GM10847 (cell line): ENCODE measurements around the gene BANK1.

Experiments used
- POLR2A ChIP-seq: IDR thresholded peaks from 2 replicates; pipeline ENCODE4 v1.6.1; 2011; ENCODE audit not compliant: insufficient read length; ENCODE audit errors: extremely low read depth

The BANK1 gene

DNA sequence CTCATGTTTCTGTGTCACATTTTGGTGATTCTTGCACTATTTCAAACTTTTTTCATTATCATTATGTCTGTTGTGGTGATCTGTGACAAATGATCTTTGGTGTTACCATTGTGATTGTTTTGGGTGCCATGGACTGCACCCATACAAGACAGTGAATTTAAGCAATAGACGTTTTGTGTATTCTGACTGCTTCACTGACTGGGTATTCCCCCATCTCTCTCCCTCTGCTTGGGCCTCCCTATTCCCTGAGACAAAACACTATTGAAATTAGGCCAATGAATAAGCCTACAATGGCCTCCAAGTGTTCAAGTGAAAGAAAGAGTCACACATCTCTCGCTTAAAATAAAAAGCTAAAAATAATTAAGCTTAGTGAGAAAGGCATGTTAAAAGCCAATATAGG is 60.2 kb downstream of the BANK1 start:
- no peak for TF ChIP-seq POLR2A

DNA sequence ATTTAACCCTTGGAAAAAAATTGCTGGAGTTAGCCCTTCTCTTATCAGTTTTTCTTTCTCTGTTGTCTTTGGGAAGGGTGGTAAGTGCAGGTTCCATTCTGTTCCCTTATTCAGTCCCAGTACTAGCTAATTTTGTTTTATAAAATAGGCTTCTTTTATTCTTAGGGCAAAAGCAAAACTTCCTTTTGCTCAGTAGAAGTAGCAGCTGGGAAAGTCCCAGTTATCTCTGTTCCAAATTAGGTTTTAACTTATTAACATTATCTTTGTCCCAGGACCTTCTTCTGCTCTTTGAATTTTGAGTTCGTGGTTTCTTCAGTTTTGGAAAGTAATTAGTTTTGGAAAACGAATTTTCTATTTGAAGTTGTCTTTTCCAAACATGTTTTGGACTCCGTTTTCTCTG is 61.1 kb downstream of the BANK1 start:
- TF ChIP-seq POLR2A, result no peak

DNA sequence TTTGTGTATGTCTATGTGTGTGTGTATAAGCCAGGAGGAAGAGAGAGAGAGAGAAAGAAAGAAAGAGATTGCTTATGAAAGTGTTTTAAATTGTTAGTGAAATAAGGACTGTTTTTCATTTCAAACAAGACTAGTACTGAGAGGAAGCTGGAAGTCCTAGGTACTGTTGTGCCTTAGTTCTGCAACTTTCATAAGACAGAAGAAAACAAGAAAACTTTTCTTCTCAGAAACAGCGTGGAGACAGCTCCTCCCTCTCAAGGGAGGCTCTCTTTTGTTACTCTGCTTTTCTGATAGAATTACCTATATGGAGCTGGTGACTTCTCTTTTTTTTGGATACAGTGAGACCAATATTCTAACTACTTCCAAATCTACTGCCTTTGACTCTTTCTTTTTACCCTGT is 62.5 kb downstream of the BANK1 start:
- no peak for TF ChIP-seq POLR2A

DNA sequence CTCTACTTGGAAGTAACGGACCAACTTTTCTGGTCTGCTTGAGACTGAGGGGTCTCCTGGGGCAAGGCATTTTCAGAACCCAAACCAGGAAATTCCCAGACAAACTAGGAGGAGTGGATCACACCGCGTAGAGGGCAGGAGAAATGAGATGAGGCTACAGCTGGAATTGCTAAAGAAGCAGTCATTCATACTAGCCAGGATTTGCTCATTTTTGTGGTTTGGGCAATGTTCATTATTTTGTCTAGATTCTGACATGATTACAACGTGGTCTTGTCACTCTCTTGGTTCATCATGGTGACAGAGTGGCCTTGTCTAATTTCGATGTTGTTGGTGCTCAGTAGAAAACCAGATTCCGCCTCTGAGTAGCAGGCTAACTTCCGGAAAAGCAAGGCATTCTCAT is 63.2 kb downstream of the BANK1 start:
- TF ChIP-seq POLR2A, result no peak

DNA sequence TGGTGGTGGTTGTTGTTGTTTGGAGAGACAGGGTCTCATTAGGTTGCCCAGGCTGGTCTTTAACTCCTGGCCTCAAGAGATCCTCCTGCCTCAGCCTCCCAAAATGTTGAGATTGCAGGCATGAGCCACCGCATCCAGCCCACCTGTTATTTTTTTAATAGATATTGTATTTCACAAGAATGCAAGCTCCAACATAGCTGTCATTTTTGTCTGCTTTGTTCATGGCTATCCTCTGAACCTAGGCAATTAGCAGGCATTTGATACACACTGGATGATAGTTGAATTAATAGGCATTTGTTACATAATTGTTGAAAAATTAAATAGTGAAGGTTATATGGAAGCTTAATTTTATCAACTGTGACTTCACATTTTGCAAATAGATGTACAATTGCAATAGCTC is 64.7 kb downstream of the BANK1 start:
- no peak for TF ChIP-seq POLR2A

DNA sequence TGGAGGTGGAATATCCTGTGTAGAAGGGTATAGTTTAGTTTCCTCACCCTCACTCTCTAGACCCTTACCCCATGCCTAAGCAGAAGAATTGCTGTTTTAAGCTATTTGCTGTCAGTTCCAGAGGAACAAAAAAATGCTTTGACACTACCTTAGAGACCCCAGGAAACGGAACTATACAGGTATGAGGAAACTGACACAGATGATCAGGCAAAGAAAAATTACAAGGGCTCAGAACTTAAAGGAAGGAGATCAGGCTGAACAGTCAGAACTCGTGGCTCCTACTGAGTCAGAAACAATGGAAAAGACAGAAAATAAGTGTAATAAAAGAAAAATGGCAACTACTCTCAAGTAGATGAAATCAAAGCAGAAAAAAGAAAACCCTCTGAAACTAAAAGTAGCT is 65.6 kb downstream of the BANK1 start:
- no peak for TF ChIP-seq POLR2A

DNA sequence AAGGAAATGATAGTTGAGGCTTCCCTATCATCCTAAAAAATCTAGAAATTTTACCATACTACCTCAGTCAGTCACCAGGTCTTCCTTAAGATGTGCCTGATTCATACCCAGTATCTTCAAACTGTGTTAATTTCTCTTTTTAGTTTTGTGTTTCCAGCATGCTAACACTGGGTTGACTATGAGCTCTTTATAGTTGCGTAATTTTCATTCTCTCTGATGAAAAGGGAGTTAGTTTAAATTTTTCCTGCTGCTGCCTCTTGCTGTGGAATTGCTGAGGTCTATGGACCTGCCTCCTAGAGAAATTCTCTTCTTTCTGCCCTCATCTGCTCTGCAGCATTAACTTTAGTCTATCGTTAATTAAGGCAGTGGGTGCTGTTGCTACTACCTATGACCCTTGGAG is 66.6 kb downstream of the BANK1 start:
- TF ChIP-seq POLR2A, result no peak

DNA sequence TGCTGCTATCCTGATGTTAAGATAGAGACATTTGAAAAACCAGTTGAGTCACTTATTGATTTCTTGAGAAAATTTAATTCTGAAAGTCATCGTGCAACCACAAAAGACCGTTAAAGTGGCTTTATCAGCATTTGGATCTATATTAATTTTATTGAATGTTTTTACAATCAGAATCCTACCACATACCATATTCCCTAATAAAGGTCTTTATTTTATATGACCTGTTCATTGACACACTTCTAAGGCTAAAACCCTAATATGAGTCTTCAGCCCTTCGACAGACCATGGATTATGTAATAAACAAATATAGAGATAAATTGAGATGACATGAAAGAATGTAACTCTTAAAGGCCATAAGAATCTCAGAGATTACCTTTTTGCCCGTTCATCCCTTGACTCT is 68.1 kb downstream of the BANK1 start:
- TF ChIP-seq POLR2A, result no peak

DNA sequence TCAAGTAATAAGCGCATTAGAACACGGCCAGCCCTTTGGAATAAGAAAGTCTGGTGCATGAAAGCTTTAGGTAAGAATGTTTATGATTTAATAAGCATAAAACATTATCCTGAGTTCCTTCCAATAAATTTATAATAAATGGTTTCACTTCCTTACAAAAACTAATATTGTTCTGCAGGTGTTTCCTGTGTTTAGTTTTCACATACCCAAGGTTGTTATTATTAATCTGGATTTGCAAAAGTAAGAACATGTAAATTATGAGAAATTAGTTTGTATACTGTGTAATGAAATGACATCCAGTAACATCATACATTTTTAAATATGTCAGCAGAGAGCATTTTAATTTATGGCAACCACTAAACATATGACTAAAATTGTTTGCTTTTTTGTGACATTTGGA is 72.1 kb downstream of the BANK1 start:
- TF ChIP-seq POLR2A, result no peak

DNA sequence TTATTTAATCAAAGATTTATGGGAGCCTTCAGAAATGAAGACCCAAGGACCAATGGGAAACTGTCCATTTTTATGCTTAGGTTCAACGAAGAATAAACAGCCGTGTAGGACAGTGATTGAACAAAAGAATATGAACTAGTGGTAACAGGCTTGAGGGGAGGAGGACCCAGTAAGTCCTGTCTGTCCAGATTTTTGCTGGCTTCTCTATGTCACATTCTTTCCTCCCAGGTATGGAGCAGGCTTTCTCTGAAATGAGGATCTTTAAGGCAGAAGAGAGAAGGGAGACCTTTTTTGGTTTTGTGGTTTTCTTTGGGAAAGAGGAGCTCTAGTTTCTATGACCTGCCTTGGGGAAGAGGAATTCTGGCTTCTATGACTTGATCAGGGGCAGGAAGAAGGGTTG is 74.1 kb downstream of the BANK1 start:
- TF ChIP-seq POLR2A, result no peak

DNA sequence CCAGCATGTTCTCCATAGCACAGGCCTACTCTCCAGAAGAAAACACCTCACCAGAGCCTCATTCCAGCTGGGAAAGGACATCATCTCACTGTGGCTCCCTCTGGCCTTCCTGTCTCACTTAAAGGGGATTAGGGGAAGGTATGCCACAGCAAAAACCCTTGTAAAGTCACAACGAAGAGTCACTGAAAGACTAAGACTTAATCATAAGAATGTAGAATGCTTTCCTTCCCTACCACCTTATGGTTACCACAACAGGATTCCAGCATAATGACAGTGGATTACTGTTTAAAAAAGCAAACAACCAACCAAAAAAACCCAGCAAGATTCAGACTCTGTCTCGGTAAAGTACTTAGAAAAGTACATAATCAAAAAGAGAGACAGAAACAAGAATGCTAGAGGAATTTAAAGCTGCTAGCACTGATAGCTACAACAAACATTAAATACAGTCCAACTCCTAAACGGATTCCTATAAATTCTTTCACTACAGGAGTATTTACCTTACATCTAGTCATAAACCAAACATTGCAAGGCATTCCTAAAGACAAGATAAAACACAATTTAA is 75.1 kb downstream of the BANK1 start:
- no peak for TF ChIP-seq POLR2A

DNA sequence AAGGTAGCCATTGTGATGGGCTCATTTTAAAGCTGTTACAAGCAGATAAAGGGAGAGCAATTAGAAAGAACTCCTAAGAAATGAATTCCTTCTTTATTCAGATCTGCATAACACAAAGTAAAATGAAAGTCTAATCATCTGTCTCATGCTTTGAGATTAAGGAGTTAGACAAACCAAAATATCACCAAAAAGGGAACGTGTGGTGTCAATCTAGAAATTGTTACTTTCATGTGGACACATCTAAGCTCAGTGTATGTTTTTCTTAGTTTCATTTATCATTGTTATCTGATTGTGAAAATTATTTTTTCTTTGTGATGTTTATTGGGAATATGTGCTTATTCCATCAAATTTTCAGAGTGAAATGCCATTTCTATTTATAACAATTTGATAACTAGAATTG is 80.3 kb downstream of the BANK1 start:
- TF ChIP-seq POLR2A, result no peak

DNA sequence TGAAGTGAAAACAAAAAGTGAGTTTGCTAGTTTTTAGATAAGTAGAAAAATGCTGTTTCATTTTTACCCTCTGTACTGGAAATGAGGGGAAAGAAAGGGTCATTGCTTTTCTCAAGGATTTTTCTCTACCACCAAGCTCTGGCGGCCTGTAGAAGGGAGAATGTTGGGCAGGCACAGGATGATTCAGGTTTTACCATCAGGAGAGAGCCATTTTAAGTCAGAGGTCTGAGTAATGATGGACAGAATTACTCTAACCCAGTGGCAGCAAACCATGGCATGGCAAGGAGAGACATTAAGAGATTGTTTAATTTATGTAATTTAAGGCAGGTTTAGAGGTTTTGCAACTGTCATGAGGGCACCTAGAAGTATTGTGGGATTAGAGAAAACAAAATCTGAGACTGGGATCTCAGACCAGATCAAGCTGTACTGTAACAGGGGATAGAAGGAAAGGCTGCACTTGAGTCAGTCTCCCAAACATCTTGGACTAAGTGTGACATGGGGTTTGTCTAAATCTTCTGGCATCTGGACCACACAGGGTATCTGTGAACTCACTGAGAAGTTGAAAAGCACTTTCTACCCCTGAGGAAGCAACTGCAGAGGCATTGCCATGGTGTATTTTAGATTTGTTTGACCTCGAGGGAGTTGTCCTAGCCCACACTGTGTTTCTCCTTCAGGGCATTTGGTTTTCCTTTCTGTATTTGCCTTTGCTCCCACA is 81.6 kb downstream of the BANK1 start:
- no peak for TF ChIP-seq POLR2A

DNA sequence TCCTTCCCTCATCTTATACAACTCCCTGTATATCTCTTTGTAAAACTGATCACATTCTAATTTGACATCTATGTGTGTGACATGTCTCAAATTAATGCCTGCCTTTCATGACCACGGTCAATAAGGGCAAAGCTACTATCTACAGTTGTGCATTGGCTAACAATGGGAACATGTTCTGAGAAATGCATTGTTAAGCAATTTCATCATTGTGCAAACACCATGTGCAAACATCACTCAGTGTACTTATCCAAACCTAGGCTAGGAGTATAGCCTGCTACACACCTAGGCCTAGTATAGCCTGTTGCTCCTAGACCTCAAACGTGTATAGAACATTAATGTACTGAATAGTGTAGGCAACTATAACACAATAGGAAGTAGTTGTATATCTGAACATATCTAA is 95.0 kb downstream of the BANK1 start:
- TF ChIP-seq POLR2A, result no peak

DNA sequence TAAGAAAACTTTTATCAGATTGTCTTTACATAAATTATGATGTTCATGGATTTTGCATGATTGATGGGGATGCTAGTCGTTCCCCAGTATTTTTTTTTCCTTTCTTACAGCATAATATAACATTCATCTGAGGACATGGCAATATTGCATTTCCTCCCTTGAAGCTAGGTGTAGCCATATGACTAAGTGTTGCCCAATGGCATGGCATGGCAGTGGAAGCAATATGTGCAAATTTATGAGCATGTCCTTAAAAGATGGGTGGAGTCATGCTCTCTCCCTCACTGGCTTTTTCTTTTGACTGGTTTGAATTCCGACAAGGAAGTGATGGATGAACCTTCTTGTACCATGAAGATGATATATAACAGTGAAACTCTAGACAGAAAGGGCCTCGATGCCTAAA is 96.3 kb downstream of the BANK1 start:
- no peak for TF ChIP-seq POLR2A

DNA sequence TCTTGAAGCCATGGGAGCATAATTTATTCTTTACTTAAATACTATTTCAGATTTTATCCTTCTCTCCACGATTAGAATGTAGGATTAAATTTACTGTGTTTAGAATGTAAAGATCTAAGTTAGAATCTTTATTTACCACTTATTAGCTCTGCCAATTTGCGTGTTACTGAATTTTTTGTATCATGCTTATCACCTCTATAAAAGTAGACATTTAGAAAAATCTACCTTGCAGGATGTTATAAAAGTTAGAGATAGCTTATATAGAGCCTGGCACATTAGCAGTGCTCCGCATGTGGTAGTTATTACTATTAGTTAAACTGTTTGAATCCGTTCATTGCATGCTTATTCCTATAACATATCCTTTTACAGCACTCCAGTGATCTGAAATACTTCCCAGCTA is 97.9 kb downstream of the BANK1 start:
- no peak for TF ChIP-seq POLR2A

DNA sequence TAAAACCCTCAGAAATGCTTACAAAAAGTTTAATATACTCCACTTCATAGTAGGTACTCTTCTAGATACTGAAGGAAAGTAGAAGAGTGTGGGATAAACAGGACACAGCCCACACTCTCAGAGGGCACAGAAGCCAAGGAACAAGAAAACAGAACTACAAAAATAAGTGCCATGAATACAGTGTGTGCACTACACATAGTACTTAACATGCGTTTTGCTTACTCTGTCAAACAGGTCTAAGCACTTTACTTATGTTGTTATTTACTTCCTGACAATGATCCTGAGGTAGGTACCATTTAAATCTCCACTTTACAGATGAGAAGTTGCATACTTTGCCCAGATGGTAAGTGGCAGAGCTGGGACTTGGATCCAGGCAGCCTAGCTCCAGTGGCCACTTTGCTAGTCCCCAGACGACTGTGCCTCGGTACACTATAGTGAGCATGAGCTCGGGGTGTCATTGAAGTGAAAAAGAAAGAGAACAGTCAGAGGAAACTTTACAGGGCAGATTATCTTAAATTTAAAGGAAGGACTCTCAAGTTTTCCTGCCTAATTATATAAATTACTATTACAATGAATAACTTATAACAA is 120.3 kb downstream of the BANK1 start:
- no peak for TF ChIP-seq POLR2A
